GM18909 (cell line): ENCODE results near the gene TIMM10.

Experiments
- ATAC-seq: cut with Tn5 transposase; IDR thresholded peaks from one replicate; pipeline ENCODE4 v1.9.1; 2021; ENCODE audit warnings: mild to moderate bottlenecking; ENCODE audit not compliant: unreplicated experiment, poor library complexity

The TIMM10 gene

GRCh38 chr11:57530596-57531507 lies at the start of gene TIMM10:
Gene TIMM10, minus strand, starts transcription at chr11:57530754. Its CDS starts 565 bp downstream, at chr11:57530189.
- peak; percentile 99 for ATAC-seq

GRCh38 chr11:57574061-57574460 lies 43.5 kb upstream of the TIMM10 start:
- ATAC-seq, result no peak

- no peak for ATAC-seq
Measured at GRCh38 chr11:57571606-57572005, 41.1 kb upstream of the TIMM10 start.

GRCh38 chr11:57568330-57568766 lies 37.8 kb upstream of the TIMM10 start:
- peak; percentile 7 for ATAC-seq

- peak; percentile 71 for ATAC-seq
Measured at GRCh38 chr11:57567515-57568329, 37.2 kb upstream of the TIMM10 start, which contains the start of gene UBE2L6. Gene UBE2L6, minus strand, starts transcription at chr11:57567672. Its CDS starts 61 bp downstream, at chr11:57567611.

GRCh38 chr11:57566905-57567514 lies 36.5 kb upstream of the TIMM10 start:
- peak; percentile 18 for ATAC-seq

- peak; percentile 72 for ATAC-seq
Measured at GRCh38 chr11:57566005-57566904, 35.7 kb upstream of the TIMM10 start.

GRCh38 chr11:57562596-57562995 lies 32.0 kb upstream of the TIMM10 start:
- ATAC-seq, result no peak

- no peak for ATAC-seq
Measured at GRCh38 chr11:57560146-57560545, 29.6 kb upstream of the TIMM10 start.

- ATAC-seq, result no peak
Measured at GRCh38 chr11:57556041-57556440, 25.5 kb upstream of the TIMM10 start.

- no peak for ATAC-seq
Measured at GRCh38 chr11:57555393-57555792, 24.8 kb upstream of the TIMM10 start.

- no peak for ATAC-seq
Measured at GRCh38 chr11:57552479-57552878, 21.9 kb upstream of the TIMM10 start.

GRCh38 chr11:57551941-57552340 lies 21.4 kb upstream of the TIMM10 start:
- no peak for ATAC-seq

- no peak for ATAC-seq
Measured at GRCh38 chr11:57549983-57550382, 19.4 kb upstream of the TIMM10 start.

- peak; percentile 92 for ATAC-seq
Measured at GRCh38 chr11:57547854-57548377, 17.4 kb upstream of the TIMM10 start.

GRCh38 chr11:57546869-57547475 lies 16.4 kb upstream of the TIMM10 start:
- peak; percentile 53 for ATAC-seq

GRCh38 chr11:57546451-57546850 lies 15.9 kb upstream of the TIMM10 start:
- no peak for ATAC-seq

GRCh38 chr11:57545883-57546282 lies 15.3 kb upstream of the TIMM10 start:
- no peak for ATAC-seq

GRCh38 chr11:57544566-57544965 lies 14.0 kb upstream of the TIMM10 start:
- no peak for ATAC-seq
